Measurements from ENCODE around the gene SMPD2.

The SMPD2 gene

DNA sequence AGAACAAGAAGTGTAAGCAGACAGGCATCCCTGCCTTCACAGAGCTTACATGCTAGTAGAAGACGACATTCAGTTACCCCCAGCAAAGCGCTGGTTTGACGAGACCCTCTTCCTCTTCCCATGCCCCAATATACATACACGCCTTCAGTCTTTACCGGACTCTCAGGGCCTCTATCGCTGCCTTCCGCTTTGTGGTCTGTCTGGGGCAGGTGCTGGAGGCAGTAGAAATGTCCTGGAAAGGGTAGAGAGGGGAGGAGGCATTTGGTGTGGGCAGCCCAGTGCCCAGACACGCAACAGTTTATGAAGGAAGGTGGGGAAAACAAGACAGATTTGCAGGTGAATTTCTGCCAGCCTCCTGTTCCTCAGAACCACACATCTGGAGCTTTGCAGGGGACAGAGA is 6.0 kb downstream of the SMPD2 start:
- DNase-seq (ENCODE audit: low spot score): no peak

DNA sequence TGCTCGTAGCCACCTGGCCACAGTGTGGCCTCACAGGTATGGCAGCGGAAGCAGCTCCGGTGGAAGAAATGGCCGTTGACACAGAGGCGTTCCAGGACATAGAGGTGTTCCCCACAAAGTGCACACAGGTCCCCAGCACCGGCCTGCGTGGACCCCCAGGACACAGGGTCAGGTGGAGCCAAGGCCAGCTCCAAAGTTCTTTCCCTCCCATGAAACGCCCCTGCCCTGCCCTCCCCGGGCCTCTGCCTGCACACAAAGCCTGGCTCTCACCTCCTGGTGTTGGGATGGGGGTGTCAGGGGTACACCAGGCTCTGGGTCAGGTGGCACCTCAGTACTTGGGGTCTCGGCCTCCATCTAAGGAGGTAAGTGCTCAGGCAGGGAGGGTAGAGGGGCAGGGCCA is 6.6 kb downstream of the SMPD2 start:
- no peak for DNase-seq (ENCODE audit: low spot score)

DNA sequence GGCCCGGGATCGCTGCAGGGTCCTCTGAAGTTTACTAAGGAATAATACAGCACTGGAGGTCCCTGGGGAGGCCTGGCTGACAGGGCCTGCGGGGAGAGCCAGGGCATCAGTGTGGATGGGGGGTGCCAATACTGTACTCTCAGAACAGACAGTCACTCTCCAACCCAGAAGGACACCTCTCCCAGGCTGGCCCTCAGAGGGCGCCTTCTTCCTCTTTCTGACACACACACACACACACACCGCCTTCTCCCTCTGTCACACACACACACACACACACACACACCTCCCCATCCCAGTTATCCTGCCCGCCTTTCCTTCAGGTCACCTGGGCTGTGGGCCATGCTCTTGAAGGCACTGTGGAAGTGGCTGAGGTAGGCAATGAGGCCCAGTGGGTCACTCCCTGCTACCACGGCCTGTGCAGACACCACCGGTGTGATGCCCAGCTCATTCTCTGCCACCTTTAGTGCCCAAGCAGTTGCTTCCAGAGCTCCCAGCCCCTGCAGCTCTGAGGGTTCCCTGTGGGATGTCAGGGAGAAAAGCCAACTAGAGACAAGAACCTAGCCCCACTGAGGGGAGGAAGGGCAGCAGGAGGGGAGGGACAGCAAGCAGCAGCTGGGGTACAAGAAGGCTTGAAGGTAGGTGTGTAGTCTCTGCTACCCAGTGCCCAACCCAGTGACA is 7.5 kb downstream of the SMPD2 start:
- DNase-seq (ENCODE audit: low spot score): peak; percentile 45

DNA sequence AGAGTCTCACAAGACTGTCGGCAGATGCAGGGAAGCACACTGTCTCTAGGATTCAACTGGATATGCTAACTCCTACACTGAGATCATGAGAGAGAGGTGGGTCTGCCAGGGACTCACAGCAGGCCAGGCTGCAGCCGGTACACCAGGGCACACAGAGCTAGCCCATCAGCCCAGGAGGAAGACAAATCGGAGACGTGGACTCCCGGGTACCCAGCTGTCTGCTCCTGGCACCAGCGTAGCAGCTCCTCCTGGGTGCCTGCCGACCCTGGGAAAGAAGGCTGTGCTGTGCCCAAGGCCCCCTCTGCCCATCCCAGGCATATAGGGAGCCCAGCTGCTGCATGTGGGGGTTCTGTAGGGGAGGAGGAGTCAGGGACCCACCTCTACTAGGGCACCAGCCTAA is 8.1 kb downstream of the SMPD2 start:
- DNase-seq (ENCODE audit: low spot score): peak; percentile 41

DNA sequence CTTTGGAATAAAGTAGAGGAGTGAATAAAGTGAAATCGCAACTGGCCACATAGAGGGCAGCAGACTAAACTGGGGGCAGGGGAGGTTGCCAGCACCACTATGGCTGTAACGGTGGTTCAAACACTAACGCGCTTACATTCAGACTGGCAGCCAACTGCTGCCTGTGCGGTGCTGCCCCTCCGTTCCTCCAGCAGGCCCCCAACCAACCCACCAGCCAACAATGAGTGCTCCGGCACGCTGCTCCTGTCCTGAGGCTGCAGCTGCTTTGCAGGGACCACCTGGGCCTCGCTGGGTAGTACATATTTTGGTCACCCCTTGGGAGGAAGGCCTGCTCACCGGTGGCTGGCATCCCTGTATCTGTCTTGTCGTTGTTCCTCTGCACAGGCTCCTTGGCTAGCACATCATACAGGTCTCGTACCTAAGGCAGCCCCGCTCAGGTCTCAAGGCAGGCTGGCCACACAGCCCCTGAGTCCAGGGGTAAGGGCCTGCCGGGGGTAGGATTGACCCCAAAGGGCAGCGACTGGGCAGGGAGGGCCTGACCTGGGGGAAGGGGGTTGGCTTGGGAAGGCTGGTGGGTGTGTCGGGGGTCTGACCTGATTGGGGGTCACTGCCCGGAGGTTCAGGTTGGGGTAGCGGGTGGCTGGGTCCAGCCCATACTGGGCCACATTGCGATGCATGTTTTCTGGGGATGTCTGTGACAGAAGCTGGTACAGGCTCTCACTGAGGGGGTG is 8.7 kb downstream of the SMPD2 start:
- DNase-seq (ENCODE audit: low spot score): peak; percentile 36

DNA sequence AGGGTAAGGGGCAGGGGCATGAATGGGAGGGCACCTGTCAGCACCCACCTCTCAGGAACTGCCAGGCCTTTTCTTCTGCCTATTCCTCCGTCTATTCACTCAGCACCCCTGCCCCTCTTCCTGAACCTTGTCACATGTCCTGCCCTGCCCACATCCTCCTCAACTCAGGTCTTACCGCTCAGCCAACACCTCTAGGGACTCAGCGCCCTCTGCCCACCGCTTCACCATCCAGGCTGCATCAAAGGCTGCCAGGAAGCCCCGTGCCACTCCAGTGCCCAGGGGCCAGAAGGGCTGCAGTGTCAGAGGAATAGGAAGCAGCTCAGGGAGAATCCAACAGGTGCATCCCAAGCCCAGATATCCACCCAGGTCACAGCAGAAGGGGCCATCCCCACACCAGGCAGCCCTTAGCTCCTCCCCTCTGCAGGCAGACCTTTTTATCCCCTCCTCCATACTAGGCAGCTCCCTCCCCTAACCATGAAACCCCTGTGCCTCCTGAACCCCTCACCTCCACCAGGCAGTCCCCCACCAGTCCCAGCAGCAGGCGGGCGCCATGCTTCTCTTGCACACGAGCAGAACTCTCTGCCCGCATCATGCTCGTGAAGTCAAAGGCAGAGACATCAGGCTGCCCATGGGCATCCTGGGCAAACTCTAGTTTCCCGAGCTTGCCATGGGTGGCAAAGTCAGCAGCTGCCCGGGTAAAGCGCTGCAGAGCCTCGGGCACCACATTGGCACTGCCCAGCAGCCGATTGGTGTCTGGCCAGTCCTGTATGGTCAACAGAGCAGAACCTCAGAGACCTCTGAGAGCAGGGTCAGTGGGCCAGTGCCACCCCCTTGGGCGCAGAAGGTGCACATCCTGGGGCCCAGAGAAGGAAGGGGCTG is 9.5 kb downstream of the SMPD2 start:
- no peak for DNase-seq (ENCODE audit: low spot score)

DNA sequence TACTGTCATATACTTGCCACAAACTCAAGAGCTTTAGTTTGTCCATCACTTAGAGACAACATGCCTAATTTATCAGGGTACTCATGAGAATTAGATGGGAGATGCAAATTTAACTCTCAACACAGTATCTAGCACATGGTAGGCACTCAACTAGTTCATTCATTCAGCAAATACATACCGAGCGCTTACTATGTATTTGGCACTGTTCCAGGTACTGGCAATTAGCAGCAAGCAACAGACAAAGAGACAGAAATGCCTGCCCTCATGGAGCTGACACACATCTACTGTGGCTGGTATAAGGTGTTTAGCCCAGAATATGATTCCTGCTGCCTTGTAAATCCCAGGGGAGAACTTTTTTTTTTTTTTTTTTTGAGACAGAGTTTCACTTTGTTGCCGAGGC is 10.3 kb downstream of the SMPD2 start:
- no peak for DNase-seq (ENCODE audit: low spot score)

DNA sequence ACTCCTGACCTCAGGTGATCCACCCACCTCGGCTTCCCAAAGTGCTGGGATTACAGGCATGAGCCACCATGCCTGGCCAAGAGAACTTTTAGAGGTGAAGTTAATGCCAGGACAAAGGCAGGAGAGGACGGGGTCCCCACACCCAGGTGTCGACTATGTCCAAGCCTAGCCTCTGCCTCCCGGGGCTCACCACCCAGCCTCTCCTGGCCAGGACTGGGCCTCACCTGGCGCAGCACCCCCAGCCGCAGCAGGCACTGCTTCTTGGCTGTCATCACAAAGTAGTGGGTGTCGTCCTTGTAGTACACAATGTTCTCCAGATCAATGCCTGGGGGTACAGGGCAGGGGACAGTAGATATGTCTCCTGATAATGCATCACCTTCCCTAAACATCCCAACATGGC is 10.9 kb downstream of the SMPD2 start:
- no peak for DNase-seq (ENCODE audit: low spot score)

DNA sequence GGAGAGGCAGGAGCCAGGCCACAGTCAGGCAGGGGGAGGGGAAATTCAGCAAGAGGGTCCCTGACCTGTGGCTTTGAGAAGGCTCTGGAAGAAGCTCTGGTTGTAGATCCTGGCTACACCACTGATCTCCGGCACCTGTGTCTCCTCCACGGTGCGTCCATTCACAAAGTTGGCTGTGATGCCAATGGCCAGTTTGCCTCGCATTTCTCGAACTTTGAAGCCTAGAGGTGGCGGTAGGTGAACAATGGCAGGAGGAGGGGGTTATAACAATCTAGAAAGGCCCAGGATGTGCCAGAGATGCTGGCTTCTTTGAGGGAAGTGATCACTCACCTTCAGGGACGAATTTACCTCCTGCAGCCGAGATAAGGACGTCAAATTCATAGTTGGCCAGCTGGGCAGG is 11.7 kb downstream of the SMPD2 start:
- DNase-seq (ENCODE audit: low spot score): no peak

DNA sequence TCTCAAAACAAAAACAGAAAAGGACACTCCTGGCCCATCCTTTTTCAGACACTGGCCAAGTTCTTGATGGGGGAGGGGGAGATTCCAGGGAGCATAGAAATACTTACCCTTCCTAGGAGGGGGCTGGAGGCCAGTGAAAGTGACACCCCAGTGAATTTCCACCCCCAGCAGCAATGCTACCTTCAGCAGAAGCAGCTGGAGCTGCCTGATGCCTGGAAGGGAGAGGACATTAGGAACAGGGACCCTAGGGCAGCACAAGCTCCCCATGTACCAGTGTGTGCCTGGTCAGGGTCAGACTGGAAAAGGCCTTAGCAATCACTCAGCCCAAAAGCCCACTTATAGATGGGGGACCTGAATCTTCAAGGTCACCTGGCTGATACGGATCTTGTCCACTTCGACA is 12.6 kb downstream of the SMPD2 start:
- no peak for DNase-seq (ENCODE audit: low spot score)

DNA sequence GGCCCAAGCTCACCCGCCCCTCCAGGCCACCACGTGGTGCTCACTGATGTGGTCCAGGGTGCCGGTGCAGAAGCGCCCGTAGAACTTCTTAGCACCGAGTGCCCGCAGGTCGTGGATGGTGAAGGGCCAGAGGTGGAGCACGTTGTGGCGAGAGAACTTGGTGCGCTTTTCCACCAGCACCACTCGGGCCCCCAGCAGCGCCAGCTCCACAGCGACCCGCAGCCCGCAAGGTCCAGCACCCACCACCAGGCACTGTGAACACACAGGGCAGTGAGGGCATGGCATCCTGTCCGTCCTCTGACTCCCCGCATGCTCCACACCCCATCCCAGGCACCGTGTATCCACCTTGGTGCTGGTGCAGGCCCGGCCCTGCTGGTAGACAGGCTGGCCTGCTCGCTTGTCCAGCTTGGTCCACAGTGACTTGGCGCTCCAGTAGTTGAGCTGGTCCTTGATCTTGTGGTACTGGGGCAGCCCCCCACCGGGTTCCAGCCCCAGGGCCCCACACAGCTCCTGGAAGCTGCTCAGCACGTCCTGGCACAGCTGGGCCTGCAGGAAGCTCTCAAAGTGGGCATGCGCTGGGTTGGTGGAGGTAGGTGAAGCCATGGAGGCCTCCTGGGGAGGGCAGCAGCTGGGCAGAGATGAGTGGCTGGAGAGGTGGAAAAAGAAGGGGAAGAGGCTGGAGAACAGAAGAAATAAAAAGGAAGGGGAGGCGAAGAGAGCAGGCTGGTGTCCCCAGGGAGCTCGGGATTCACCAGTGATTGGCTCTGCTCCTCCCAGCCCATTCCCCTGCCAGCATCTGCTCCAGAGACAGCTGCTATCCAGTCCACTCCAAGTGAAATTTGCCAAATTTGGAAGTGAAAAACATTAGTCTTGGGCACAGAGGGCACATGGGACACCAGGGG is 13.3 kb downstream of the SMPD2 start:
- no peak for DNase-seq (ENCODE audit: low spot score)

DNA sequence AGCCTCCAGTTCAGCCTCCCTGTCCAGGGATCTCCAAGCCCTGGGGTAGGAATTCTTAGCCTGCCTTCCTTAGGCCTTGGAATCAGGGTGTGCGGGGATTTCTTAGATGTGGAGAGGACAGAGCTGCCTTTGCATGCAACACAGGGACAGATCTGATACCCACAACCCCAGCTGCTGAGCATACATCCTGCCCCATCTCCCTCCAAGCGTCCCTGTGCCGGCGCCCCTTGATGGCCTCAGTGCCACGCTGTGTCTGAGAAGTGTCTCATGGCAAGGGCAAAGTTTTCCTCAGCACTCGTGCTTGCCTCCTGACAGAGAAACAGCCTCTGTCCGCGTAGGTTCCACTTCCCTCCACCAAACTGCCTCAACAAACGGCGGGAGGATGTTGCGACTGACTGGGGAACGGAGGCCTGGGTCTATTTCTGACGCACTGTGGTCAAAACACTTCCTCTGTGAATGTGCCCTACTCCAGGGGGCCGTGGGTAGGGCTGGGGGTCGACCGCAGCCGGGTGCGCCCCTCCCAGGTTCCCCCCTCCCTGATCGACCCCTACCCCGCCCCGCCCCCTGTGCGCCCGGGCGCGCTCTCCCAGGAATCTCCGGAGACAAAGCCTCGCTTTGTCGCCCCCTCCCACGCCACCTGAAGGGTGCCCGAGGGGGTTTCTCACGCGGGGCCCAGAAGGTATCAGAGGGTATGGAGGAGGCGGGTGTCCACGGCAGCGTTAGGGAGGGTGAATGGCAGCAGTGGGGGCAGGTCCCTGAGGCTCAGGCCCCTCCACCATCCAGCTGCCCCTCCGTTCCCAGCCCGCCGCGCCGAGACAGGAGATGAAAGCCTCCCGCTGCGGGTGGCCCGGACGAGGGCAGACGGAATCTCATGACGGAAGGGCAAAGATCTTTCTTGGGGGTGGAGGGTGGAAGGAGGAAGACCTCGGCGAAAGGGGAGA is 14.2 kb downstream of the SMPD2 start:
- peak; percentile 78 for DNase-seq (ENCODE audit: low spot score)

DNA sequence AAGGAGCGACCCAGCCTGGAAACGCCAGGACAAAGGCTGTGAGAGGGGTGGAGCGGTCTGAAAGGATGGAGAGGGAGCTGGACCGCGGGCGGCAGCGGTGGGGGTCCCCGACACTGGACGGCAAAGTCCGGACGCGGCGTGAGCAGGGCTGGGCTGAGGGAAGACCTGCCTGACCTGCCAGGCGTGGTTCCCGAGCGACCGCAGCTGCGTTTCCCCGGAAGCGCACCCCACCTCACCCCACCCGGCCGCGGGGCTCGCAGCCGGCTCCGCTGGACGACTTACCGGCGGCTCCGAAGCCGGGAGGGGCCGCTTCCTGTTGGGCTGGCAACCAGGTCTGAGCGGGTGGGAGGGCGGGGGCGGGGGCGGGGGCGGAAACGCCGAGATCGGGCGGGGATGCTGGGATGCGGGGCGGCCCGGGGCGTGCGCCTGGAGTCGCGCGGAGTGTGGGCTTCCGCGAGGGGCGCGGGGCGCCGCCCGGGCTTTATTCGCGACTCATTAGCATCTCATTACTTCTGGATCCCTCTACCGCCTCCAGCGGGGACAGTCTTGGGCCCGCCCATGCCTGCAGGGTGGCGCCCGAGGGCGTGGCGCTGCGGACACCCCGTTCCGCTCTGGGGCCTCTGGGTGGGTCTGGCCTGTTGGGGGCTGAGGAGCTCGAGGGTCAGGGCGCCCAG is 15.1 kb downstream of the SMPD2 start, which contains the start of gene MICAL1:
MICAL1 (minus strand) TSS at position 336 of the 674 bp plus-strand sequence. CDS start 1,576 bp downstream, outside the sequence.
- peak; percentile 89 for DNase-seq (ENCODE audit: low spot score)

DNA sequence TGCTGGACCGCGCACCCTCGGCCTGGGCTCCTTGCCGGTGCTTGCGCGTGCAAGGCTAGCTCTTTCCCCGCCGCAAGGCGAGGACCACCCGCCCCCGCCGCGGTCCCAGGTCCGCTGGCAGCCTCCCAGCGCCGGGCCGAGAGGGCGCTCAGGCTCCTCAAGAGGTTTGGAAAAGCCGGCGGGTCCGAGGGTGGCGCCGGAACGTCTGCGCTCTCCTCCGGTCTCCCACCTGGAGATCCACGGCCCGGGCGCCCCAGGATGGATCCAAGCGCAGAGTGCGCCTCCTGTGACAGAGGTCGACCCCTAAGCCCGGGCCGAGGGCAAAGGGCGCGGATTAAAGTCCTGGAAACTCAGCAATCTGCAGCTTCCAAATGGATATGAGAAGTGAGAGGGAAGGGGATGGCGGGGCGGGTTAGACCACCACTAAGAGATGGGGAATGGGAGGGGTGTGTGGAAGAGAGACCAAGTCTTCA is 15.6 kb downstream of the SMPD2 start:
- peak; percentile 79 for DNase-seq (ENCODE audit: low spot score)

DNA sequence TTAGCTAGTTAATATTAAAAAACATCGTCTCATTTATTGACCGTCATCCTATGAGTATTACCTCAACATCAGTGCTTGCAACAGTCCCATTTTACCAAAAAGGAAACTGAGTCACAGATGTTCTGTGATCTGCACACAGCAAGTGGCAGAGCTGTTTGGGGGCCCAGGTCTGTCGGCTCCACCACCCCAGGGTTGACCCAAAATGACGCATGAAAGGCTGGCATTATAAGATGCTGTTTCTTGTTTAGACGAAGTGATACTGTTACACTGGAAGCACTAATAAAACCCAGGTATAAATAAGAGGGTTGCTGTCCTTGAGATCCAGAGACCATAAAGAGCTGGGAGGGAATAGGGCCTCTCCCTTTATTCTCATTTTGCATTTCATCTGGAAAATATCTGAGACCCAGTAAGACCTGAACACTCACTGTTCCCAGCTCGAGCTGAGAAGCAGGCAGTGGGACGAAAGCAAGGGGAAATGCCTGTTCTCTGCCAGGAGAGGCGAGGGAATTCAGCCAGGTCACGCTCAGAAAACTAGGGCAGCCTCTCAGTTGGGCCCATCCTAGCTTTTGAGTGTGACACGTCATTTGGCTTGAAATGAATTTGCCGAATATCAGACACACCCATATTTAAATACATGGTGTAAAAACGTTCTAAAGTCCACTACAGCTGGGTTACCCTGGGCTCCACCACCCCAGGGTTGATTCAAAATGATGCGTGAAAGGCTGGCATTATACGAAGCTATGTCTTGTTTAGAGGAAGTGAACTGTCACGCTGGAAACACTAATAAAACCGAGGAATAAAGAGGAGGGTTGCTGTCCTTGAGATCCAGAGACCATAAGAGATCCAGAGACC is 16.4 kb downstream of the SMPD2 start:
- DNase-seq (ENCODE audit: low spot score): no peak

DNA sequence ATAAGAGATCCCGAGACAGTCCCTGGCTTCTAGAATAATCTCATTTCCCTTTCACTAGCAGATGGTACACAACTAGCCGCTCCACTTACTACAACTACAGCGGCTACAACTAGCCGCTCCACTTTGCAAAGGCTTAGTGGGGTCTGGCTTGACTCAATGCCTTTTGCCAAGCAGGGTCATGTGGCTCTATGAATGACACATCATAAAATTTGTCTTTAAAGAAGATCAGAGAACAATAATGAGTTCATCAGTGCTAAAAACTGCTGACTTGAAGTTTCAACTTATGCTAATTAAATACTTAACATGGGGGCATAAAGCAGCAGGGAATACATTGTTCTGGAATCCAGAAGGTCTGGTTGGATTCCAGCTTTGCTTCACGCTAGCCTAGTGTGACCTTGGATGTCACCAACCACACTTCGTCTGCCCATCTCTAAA is 17.1 kb downstream of the SMPD2 start:
- no peak for DNase-seq (ENCODE audit: low spot score)

DNA sequence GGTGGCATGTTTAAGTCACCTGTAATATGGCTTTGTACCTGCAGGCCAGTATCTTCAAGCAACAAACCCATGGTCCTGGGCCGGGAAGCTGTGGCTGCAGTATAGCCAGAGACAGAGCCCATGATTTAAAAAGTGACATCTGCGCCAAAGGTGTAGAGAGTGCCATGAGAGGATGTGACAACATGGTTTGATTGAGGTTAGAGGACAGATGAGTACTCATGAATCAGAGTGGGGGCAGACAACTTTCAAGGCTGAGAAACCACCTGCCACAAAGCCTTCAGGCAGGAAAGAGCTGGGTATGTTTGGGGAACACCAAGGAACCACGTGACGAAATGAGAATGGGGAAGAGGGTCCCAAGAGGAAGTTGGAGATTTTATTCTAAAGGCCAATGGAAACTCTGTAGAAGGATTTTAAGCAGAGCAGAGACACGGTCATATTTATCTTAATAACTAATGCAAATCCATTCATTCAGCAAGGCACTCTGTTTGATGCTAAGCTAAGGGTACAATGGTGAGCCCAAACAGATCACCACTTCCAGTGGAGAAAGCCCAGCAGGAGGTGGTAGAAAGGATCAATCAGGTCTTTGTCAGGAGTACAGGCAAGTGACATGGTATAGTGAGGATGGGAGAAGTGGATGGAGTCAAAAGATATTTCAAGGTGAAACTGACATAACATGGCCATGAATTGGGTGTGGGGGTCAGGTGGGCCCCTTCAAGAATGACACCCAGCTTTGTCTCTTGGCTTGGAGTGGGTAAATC is 18.4 kb downstream of the SMPD2 start:
- DNase-seq (ENCODE audit: low spot score): no peak

Data from ecto neural progenitor cell (in vitro differentiated cells).